ENCODE data around the gene MBOAT2.
A peak's percentile ranks its signal among the peaks of the same experiment; 100 is the strongest.
"Not testable (repeated sequence)": the region's sequence is repeated elsewhere in the genome, so short reads cannot be mapped to it uniquely, and the experiment has no call there.

Gene MBOAT2, protein sequence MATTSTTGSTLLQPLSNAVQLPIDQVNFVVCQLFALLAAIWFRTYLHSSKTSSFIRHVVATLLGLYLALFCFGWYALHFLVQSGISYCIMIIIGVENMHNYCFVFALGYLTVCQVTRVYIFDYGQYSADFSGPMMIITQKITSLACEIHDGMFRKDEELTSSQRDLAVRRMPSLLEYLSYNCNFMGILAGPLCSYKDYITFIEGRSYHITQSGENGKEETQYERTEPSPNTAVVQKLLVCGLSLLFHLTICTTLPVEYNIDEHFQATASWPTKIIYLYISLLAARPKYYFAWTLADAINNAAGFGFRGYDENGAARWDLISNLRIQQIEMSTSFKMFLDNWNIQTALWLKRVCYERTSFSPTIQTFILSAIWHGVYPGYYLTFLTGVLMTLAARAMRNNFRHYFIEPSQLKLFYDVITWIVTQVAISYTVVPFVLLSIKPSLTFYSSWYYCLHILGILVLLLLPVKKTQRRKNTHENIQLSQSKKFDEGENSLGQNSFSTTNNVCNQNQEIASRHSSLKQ

DNA sequence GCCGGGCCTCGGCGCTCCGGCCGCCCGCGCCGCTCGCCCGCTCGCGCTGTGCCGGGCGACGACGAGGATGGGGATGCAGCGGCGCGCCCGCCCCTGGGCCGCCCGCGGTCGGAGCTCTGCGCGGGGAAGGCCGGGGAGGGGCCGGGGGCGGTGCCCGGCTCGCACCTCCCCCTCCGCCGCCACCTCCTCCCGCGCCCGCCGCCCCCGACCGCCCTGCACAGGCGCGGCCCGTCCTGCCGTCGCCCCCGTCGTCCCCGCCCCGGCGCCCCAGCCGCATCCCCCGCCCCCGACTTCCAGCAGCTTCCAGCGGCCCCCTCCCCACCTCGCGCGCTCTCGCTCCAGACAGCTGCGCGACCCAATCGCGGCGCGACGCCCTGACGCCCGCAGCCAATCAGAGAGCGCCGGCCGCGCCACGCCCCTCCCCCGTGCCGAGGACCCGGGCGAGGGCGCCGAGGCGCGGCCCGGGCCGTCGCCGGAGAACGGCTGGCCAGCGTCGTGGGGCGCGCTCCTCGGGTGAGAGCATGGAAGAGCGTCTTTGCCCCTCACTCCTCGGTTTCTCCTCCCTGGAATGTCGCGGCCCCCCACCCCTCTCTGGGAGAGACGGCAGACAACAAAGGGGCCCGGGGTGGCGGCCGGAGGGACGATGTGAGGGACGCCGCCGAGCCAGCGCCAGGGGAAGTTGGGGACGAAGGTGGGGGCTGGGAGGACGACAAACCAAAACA, at the start of gene MBOAT2:
TSS of gene MBOAT2 (minus strand) at position 69 of the 722 bp plus-strand sequence. CDS start 70 bp downstream, outside the sequence.
- DNase-seq (ENCODE audit: low spot score): peak; percentile 99

- DNase-seq (ENCODE audit: low spot score): no peak
Measured at GRCh38 chr2:9052821-9053533, 49.5 kb upstream of the MBOAT2 start.

DNA sequence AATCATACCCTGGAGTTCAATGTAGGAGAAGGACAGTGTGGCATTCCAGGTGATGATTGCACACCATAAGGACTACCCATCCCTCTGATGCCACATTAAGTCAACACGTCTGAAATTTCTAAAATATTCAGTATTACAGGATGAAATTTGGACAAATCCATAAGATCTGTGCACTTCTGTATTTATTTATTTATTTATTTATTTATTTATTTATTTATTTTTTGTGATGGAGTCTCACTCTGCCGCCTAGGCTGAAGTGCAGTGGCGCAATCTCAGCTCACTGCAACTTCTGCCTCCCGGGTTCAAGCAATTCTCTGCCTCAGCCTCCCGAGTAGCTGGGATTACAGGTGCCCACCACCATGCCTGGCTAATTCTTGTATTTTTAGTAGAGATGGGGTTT, 48.0 kb upstream of the MBOAT2 start:
- not testable (repeated sequence) for DNase-seq (ENCODE audit: low spot score)

DNA sequence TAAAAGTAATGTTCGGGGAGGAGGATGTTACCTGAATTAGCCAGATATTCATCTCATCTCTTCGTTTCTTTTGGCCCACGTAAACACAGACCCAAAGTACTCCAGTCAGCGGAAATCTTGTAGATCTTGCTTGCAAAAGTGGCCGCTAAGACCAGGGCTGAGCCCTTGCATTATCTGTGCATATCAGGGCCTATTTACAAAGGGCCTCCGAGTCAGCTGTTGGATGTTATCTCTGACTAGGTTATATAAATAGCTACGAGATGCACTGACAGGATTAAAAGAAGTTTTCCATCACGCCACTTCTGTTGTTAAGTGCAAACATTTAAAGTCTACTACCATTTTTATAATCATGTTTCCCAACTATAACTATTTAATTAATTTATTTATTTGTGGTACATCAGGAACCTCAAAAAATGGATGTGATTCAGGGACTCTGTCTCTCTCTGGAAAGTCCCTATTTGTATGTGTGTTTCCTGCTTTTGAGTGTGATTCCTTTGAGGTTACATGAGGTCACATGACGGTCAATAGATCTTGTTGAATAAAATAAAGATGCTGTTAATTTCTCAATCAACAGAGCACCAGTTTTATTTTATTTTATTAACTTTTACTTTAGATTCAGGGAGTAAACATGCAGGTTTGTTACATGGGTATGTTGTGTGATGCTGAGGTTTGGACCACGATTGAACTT, 46.8 kb upstream of the MBOAT2 start:
- no peak for DNase-seq (ENCODE audit: low spot score)

GRCh38 chr2:9045595-9045994, 42.1 kb upstream of the MBOAT2 start:
- no peak for DNase-seq (ENCODE audit: low spot score)

GRCh38 chr2:9043491-9043890, 40.0 kb upstream of the MBOAT2 start:
- not testable (repeated sequence) for DNase-seq (ENCODE audit: low spot score)

DNA sequence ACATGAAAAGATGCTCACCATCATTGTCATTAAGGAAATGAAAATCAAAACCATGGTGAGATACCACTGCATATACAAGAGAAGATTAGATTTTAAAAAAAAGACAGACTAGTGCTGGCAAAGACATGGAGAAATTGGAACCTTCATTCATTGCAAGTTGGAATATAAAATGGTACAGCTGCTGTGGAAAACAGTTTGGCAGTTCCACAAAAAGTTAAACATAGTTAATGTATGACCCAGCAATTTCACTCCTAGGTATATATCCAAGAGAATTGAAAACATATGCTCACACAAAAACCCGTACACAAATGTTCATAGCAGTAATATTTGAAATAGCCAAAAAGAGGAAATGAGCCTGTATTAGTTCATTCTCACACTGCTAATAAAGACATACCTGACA, 33.7 kb upstream of the MBOAT2 start:
- DNase-seq (ENCODE audit: low spot score): no peak

- DNase-seq (ENCODE audit: low spot score): no peak
Measured at GRCh38 chr2:9033385-9034168, 30.1 kb upstream of the MBOAT2 start.

- DNase-seq (ENCODE audit: low spot score): no peak
Measured at GRCh38 chr2:9032536-9033255, 29.2 kb upstream of the MBOAT2 start.

DNA sequence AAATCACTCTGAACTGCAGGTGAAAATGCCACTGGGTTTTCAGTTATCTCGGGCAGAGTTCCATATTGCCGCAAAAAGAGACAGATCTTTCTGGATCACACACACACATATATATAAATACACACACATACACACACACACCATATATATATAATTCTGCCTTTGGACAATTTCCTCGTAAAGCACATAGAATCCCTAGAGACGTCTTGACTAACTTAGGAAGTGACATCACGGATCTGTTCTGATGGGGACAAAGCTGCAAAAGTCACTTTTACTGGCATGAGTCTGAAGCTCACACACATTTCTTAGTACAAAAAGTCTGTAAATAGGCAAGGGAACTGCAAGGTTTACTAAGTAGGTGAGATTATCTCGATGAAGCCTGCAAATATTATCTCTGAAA, 28.6 kb upstream of the MBOAT2 start:
- no peak for DNase-seq (ENCODE audit: low spot score)

- no peak for DNase-seq (ENCODE audit: low spot score)
Measured at GRCh38 chr2:9031246-9031645, 27.8 kb upstream of the MBOAT2 start.

DNA sequence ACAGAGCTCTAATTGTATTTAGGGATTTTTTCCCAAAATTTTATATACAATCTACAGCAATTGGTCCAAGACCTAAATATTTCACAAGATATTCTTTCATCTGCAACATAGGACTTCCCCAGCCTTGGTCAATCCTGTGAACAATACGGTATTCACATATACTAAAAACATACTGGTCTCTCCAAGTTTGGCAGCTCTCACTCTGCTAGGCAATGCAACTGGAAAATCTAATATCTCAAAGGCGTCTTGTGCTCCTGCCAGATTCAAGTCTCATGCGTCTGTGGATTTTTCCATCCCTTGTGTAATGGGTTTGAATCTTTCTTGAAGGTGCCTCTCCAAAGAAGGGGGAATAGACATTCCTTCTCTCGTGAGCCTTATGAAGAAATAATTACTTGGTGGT, 27.4 kb upstream of the MBOAT2 start:
- DNase-seq (ENCODE audit: low spot score): no peak

- no peak for DNase-seq (ENCODE audit: low spot score)
Measured at GRCh38 chr2:9030190-9030589, 26.7 kb upstream of the MBOAT2 start.

- no peak for DNase-seq (ENCODE audit: low spot score)
Measured at GRCh38 chr2:9029721-9030120, 26.2 kb upstream of the MBOAT2 start.

DNA sequence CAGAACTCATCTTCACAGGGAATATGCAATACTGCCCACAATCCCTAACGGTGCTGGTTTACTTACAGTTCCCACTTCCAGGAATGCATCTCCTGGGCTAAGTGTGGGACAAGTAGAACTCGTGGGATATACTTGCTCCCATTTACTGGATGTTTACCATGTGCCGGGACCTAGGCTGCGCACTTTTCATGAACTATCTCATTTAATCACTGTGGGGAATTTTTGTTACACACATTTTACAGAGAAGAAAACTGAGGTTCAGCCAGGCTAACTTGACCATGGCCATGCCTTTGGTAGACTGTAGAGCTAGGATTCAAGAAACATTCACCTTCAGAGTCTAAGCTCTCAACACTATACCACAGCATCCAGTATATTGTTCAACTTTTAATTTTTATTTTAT, 24.4 kb upstream of the MBOAT2 start:
- no peak for DNase-seq (ENCODE audit: low spot score)

GRCh38 chr2:9025746-9026145, 22.3 kb upstream of the MBOAT2 start:
- no peak for DNase-seq (ENCODE audit: low spot score)

GRCh38 chr2:9024575-9024974, 21.1 kb upstream of the MBOAT2 start:
- DNase-seq (ENCODE audit: low spot score): no peak

- no peak for DNase-seq (ENCODE audit: low spot score)
Measured at GRCh38 chr2:9021563-9022211, 18.2 kb upstream of the MBOAT2 start.

- no peak for DNase-seq (ENCODE audit: low spot score)
Measured at GRCh38 chr2:9020267-9020666, 16.8 kb upstream of the MBOAT2 start.

GRCh38 chr2:9018534-9018933, 15.1 kb upstream of the MBOAT2 start:
- no peak for DNase-seq (ENCODE audit: low spot score)

Measured in AG08396 (cell line).